K562 (cell line): Measurements from ENCODE around the gene CBFA2T3. TPM values are rescaled to one million over a fixed set of nuclear protein-coding genes. Genes with fewer than 3 reads are reported as not detected.

Experiments used
- KLF13 ChIP-seq: fragments of 450-650 bp; IDR thresholded peaks from 2 replicates; pipeline ENCODE4 v1.6.1; 2016; ENCODE audit warnings: missing genetic modification characterization, low read depth, mild to moderate bottlenecking, missing compliant biosample characterization, moderate library complexity, borderline replicate concordance
- ZFX ChIP-seq: sonication (generic); formaldehyde crosslinking; IDR thresholded peaks from 2 replicates; pipeline ENCODE4 v1.8.0; 2022; ENCODE audit warnings: mild to moderate bottlenecking, missing genetic modification reagents, moderate library complexity
- ZNF609 ChIP-seq: sonication (generic); formaldehyde crosslinking; IDR thresholded peaks from 2 replicates; pipeline ENCODE4 v1.8.1; 2023; ENCODE audit warnings: missing genetic modification reagents, mild to moderate bottlenecking, borderline replicate concordance
- polyA plus RNA-seq, 8 experiments: library from polyadenylated mRNA; depleted of rRNA in 4 of 8; stranded (reverse) in 5 of 8; unstranded in 3 of 8; fragments of >200 nt; fragmentation: Nextera tagmentation in 2 of 8; fragmentation: Illumina TruSeq in 1 of 8; extraction: Ambion mirVana in 2 of 8; extraction: Trizol in 1 of 8; gene quantifications; 2 replicates each; pipeline versions ENCODE4 v1.2.1 to v1.2.3, GENCODE V29; 2011 to 2014; ENCODE audit warnings: inconsistent platforms in 1 of 8, missing spikeins in 1 of 8
- total RNA-seq, 7 experiments: library from RNA; depleted of rRNA in 6 of 7; stranded (reverse); fragments of >200 nt in 6 of 7; fragmentation: Illumina TruSeq in 2 of 7; extraction: Trizol in 2 of 7; gene quantifications; 2 replicates each; pipeline versions ENCODE4 v1.2.1 to v1.2.3, GENCODE V29; 2011 to 2021; ENCODE audit warnings: low replicate concordance in 1 of 7

Gene CBFA2T3
- total and polyA plus RNA-seq, 9 of the 15 experiments (the other 6 are each of a cell fraction or from before 2014, with no cell fraction given) = 2.3 to 145 (median 6.7) TPM

DNA sequence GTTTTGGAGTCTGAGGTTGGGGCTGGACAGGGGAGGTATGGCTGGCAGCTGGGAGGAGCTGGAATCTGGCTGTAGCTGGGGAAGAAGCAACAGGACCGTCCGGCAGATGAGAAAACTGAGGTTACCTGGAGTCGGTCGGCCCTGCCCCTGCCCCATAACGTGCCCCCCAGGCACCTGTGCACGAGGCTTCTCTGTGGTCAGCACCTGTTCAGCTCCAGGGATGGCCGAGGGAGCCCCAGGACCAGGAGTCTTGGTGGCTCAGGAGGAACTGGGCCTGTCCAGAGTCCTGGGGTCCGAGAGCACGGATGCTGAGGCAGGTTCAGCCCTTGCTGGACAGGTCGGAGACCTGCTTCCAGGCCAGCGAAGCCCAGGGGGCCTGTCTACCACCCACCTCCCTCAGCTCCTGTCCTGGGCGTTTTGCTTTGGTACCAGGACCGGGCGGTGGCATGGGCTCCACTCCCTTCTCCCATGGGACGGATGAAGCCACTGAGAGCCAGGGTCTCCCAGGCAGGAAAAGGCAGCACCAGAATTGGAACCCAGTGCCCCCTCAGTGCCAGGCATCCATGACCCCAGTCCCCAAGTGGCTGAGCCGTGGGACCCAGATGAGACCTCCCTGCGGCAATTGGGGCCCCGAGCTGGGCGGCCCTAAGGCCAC, 17.1 kb upstream of the CBFA2T3 start (continued):
- no peak for TF ChIP-seq KLF13 (tag)
- no peak for TF ChIP-seq ZFX
- TF ChIP-seq ZNF609 = 0 out of 2 replicates have a peak, but pooled peaks have one; percentile 30
